CD4-positive, alpha-beta T cell treated with Interleukin-15 for 4 hours (primary cell): ENCODE results near the gene VAV3.

ENCODE experiments used
- DNase-seq: peaks from one replicate; pipeline ENCODE4 v3.0.0-alpha.2; 2020; ENCODE audit warnings: low spot score

VAV3 gene

DNA sequence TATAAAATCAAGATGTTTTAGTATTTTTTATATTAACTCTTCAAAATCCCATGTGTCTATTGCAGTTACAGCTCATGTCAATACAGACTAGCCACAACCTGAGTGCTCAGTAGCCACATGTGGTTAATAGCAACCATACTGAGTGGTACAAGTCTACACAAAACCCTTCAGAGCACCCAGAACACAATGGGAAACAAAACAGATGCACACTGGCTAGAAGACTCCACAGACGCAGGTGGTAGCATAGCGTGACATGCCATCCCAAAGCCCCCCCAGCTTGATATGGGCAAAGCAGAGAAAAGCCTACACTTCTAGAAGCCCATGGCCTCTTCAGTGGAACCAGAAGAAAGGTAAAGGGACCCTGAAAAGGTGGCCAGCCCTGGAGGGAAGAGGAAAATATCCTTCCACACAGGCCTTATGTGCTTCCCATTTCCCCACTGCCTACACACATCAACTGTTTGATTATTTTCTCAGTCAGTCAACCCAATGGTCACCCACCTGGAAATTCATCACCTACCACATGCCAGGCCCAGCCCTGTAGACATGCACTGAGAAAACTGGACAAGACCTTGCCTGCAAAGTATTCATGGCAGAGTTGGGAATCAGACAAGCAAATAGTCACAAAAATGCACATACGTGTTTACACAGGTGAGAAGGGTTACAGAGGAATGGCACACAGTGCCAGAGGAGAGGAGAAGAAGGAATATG, 175.0 kb downstream of the VAV3 start:
- no peak for DNase-seq

DNA sequence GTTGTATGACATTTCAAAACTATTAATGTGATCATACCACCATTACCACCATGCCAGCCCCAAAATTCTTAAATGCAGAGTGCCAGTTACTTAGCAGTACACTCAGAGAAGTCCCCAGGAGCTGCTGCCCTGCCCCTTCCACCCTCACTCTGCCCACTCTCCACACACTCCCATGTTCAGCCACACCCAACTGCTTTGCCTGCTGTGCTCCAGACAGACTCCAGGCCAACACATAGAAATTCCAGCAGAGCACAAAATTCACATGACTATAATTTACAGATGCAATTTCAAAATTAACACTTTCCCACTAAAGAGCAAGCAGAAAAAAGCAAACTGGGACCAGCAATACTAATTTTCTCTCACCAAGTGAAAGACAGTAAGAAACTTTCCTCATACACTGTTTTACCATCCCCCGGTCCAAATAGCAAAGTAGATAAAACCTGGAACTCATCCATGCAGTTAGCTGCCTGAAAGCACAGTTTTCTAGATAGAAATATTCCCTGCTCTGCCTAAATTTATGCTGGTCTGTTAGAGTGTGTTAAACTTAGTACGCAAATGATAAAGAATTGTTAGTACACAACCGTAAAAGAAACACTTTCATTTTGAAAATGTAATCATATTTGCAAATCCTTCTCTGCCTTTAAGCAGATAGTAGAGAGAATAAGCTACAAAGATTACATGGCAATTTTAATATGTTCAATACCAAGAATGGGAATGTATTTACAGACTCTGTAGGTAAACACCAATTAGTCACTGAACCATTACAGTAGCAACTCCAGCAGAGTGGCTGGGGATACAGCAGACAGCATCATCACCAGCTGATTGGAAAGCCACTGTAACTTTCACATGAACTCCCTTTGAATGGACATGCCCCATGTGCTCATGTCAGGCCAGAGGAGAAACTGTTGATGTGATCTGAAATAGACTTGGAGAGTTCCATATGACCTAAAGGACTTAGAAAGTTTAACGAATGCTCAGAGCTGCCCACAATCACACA, 176.5 kb downstream of the VAV3 start:
- no peak for DNase-seq

DNA sequence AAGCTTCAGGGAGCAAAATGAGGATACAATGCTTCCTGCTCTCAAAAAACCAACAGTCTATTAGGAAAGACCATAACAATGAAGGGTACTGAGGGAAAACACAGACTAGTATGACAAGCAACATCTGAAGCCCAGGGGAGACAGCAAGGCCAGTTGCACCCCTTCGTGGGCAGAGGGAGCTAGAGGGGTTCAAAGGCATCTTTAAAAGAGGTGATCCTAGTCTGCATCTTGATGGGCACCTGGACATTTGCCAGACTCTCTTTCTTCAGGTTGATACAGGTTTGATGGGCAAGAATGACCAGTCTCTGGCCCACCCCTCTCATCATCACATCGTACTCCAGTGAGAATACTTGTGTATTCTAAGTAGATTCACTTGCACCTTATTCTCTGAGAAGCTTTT, 177.7 kb downstream of the VAV3 start:
- DNase-seq = peak; percentile 18

DNA sequence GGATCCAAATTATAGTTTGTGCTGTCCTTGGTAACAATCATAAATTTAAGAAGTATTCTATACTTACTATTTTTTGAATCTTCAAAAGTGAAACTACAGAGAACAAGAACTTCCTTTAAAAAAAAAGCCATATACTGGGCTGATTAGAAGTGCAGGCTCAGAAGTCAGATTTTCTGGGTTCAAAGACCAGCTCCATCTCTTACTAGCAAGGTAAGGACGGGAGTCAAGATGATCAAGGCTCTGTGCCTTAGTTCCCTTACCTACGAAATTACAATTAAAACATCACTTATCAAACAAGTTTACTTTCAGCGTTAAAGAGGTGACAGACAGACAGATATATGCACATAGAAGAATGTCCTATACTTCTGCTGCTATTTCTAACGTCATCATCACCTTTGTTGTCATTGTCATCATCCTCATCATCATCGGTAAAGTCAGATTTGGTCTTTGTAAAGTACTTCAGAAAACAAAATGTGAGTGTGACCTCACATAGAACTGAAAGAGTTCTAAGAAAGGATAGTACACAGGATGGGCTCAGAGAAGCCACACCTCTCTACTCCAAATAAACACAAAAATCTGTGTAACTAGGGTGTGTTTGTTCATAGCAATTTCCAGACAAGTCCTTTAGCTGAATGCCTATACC, 178.7 kb downstream of the VAV3 start:
- peak; percentile 72 for DNase-seq

DNA sequence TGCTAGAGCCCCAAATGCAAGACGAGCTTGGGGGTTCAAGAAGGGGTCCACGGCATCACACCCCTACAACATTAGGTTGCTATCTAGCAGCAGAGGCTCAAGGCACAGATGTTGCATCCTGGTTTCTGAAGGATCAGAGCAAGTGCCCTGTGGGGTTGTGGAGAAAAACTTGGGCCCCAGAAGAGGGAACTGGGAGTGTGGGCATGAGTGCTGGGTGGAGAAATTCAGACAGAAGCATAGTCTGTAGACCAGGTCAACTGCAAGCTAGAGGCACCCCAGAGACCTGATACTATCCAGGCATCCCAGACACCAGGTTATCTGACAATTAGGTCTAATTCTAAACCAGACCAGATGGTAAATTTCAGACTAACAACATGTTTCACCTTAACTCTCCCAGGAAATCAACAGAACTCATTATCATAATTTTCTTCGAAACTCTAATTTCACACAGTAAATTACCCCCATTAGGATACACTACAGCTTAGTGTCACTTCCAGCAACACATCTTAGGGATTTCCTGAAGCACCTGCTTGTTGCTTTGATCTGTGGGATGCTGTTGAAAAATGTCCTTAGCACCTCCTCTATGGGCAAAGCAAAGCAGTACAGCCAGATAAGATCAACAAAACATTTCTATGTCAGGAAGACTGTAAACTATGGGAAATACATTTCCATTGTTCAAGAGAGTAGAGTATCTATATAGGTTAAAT, 179.3 kb downstream of the VAV3 start:
- peak; percentile 43 for DNase-seq

DNA sequence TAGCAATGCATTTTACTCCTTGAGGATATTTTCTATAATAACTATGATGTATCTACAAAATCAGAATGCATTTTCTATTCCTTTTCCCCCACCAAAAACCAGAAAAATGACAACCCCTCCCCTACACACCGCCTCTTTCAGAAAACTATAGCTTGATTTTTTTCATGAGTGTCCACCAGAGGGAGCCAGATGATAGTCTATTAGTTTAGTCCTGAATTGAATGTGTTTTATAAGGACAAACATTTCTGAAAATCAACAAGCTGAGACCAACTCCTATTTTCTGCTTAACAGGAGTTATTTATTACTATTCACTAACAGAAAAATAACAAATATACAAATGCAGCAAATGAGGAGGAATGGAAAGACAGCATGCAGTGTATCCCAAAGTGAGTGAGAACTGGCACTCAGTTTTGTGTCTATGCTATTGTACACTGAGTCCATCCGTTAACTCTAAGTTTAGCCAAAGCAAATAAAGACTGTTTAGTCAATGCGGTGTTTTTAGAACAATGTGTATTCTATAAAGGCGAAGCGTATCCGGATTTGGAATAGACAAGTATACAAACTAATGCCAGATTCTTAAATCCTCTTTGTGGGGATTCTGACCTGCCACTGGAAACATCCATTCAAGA, 182.6 kb downstream of the VAV3 start:
- peak; percentile 74 for DNase-seq

DNA sequence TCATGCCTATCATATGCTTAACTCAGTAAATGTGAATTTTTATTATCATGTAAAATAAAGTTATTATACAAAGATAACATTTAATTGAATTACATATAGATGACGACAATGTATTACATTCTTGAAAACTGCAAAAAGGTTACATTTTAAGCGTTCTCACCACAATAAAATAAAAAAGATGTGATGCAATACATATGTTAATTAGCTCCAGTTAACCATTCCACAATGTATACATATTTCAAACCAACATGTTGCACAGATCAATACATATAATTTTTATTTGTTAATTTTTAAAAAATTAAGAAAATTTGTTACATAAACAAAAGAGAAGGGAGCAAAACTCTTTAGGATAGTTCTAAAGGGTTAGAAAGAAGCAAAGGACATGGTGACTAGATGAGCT, 183.7 kb downstream of the VAV3 start:
- no peak for DNase-seq

DNA sequence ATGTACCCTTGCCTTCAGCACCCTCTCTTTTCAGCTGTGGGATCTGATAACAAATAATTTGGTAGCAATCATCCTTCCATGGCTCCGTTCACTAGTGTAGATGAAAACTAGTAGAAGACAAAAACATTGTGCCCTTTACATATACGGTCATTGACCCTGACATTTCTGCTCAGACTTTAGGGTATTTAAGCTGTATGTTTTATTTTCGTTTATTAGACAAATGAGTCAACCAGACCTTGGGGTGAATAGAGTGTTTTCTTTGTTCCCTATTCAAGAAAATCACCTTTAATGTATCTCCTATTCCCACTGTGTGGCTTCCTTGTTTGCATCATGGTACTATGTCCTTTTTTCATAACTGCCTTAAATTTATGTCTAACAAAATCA, 187.3 kb downstream of the VAV3 start:
- no peak for DNase-seq

DNA sequence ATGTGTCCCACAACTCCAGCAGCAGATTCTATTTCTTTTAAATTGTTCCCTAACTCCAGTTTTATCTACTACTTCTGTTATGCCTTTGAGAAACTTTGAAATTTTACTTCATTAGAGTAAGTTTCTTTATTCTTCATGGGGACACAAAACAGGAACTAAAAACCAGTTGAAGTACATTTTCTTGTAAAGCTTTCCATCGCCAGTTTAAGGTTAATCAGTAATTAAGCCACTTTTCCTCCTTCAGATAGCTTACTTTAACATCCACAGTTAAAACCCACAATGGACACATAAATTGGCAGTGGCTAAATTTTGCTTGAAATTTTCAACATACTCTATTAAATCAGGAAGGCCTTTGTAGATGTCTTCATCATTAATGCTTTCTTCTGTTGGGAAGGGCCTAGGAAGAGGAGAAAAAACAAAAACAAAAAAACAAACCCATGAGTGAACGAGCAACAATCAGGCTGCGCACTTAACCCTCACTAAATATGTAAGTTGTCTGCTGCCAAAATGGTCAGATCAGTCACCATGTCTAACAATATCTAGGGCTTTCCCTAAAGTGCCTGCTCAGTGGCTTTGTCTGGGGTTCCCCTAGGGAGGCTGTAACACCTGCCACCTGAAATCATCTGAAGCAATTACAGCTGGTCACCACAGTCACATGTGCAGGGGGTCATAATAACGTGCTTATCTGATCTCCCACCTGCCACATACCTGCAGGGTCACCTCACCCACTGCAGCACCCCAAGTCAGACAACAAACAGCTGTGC, 187.9 kb downstream of the VAV3 start:
- no peak for DNase-seq

DNA sequence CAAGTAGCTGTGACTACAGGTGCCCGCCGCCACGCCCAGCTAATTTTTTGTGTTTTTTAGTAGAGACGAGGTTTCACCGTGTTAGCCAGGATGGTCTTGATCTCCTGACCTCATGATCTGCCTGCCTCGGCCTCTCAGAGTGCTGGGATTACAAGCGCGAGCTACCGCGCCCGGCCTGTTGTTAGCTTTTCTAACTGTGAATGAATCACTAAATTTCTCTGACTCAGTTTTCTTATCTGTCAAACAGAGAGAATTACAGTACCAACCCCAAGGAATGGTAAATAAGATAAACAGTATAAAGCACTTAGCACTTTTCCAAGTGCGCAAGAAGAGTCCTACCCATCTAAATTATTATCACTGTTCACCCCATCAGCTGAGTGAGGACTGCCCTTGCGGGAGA, 193.6 kb downstream of the VAV3 start:
- no peak for DNase-seq

DNA sequence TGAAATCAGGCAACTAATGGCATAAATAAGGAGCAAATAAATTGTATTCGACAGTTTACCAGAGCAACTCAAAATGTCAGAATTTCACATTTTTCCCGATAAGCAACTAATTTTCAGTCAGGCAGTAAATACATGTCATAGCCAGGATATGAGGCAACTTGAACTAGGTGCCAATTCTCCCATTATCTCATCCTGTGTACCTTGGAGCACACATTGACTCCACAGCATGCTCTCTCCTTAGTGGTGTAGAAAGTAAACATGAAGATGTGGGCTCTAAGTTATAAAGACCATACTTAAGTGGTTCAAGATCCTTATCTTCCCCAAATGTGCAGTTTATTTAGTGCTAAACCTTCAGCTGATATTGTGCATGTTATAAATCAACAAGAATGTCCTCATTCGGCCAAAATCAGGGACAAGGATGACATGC, 197.8 kb downstream of the VAV3 start:
- DNase-seq = no peak

DNA sequence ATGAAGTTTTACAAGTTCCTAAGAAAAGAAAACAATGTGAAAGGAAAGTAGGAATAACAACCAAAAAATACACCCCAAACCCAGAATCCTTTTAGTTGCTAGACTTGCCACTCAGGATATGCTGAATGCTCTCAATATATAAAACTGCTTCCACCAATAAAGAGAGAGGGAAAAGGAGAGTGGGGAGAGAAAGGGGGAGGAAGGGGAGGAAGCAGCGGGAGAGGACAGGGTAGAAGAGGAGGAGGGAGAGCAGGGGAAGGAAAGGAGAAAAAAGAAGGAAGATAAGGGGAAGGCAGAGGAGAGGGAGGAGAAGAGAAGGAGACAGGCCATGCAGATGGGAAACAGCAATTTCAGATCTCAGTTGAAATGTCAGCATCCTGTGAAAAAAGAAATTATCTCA, 198.4 kb downstream of the VAV3 start:
- no peak for DNase-seq

DNA sequence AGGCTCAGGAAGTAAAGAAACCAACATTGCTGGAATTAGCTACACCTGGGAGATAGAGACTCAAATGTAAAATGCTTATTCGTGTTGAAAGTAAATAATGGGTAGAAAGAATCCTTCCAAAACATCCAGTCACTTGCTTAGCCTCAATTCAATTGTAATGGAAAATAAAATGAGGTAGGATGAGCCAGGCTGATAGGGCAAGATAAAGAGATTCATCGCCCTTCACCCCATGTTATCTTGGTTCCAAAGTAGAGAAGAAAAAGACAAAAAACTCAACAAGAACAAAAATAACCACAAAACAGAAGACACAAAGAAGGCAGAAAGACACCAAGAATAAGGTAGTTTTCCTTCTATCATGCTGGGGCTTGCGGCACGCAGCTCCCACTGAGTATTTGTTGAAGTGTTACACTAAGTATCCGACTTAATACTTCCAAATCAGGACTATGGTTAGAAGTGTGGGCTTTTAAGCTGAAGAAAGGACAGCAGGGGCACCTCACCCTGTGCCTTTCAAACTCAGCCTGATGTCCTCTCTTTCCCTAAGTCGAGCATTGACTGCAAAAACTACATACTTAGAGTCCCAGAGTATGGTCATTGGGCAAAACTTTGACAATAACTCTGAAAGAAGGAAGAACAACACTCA, 202.1 kb downstream of the VAV3 start:
- no peak for DNase-seq

DNA sequence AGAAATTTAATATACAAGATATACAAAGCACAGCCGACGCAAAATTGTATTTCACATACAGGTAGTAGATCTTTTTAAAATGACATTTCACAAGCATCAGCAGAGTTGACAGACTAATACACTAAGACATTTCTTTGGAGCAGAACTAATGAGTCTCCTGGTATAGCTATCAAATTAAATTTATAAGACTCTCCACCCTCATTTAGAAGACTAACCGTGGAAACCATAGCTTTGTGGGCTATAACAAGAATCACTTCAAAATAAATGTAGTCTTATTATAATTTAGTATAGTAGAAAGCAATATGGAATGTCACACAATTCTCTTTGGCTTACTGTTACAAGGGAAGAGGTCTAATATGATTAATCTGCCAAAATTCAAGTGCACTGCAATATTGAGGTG, 204.9 kb downstream of the VAV3 start:
- DNase-seq = no peak

DNA sequence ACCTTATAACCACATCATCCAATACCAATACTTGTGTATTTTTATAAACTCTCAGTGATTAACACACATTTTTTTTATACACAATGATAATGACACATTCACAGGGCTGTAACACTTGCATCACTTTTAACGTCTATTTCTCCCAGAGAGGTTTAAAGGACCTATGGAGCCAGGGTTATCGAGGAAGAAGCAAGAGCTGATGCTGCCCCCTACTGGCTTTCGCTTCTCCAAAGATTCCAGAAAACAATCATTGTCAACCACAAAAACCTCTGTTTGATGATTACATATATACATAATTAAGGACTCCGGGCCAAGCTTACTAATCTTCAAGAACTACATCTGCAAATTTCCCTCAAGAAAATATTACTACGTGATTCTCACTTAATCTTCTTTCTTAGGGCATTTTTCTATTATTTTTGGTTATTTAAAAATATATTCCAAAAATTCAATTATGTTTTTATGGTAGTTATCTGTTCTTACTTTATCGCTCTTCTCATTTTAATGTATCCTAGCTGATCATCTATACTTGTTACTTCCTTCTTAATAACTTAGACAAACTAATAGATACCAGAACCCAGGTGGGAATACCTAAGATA, 214.5 kb downstream of the VAV3 start:
- peak; percentile 17 for DNase-seq

DNA sequence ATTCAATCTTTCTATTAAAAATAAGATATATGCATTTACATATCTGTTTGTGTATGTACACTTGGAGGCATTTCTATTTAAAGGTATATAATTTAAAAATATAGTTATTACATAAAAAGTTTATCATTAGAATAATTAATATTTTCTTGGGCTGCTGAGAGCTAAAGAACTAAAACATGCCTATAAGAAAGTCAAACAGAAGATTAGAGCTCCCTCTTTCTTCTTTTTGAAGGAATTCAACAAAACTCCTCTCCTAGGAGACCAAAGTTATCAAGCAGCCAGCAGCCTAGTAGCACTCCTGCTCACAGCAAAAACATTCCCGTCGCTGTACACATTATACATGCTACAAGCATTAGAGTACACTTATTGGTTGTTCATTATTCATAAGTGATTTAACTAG, 216.4 kb downstream of the VAV3 start:
- DNase-seq = no peak

DNA sequence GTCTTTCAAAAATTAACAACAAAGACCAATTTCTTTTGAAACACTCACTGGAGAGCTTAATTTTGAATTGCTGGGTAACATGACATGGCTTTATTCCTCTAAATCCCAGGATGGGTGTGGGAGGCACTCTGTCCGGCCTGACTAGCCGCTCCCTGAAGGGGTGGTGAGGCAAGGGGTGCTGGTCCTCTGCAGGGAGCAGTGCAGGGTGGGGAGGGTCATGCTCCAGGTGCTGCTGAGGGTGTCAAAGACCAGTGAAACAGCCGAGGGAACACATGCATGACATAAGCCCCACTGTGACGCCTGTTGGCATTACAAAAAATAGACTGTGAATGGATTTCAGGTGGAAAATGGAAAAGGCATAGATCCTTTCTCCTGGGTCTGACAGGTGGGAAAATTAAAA, 223.7 kb downstream of the VAV3 start:
- no peak for DNase-seq

DNA sequence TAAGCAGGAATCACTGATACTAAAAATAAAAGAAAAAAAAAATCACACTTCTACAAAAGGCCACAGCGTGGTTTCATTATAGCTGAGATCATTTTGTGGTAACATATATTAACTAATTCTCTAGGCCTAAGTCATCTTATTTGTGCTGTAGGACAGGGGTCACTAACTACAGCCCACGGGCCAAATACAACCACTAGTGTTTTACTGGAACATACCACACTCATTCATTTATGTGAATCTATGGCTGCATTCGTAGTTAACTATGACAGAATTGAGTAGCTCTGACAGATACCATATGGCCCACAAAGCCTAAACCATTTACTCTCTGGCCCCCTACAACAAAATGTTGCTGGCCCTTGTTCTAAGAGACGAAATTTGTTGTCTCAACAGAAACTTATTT, 224.4 kb downstream of the VAV3 start:
- DNase-seq = no peak

DNA sequence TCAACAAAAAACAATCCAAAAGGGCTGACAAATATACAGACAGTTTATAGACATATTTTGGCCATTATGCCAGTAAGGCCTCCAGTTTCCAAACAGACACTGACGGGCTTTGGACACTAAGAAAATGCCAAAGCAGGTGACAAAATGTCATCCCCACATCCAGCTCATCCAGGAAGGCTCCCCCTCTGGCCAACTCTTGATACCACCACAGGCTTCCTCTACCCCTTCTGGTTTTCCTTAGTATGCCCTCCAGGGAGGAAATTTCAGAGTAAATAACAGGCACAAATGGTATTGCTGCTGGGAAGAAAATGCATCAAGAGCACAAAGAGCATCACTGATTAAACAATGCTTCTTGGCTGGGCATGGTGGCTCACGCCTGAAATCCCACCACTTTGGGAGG, 225.3 kb downstream of the VAV3 start:
- no peak for DNase-seq

DNA sequence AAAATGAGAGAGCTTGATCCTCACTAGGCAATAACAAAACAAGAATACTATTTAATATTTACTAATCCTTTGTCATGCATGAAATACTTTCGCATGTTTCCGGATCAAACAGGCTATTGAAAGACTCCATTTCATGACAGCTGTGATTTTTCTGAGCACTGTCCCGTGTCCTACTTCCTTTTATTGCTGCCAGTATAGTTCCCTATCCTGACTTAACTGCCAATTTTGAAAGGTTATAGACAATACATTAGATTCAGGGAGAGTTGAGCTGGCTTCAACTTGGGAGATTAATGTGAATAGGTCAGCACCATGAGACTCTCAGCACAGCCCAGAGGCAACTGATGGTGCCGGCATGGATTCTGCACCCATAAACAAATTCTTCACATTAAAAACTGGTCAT, 225.8 kb downstream of the VAV3 start:
- no peak for DNase-seq
